ENCODE results near the gene CFAP54.
"Not testable (repeated sequence)": the region's sequence is repeated elsewhere in the genome, so short reads cannot be mapped to it uniquely, and the experiment has no call there.

Gene CFAP54

GRCh38 chr12:96516472-96517430 lies 27.4 kb downstream of the CFAP54 start:
- peak; percentile 81 for DNase-seq (ENCODE audit: low read depth)

- DNase-seq (ENCODE audit: low read depth) = no peak
Observed at GRCh38 chr12:96520767-96521166, 31.4 kb downstream of the CFAP54 start.

GRCh38 chr12:96521895-96522682 lies 32.7 kb downstream of the CFAP54 start:
- no peak for DNase-seq (ENCODE audit: low read depth)

GRCh38 chr12:96522690-96523089 lies 33.3 kb downstream of the CFAP54 start:
- no peak for DNase-seq (ENCODE audit: low read depth)

- DNase-seq (ENCODE audit: low read depth) = no peak
Observed at GRCh38 chr12:96526110-96526509, 36.7 kb downstream of the CFAP54 start.

GRCh38 chr12:96529912-96530311 lies 40.5 kb downstream of the CFAP54 start:
- no peak for DNase-seq (ENCODE audit: low read depth)

- peak; percentile 46 for DNase-seq (ENCODE audit: low read depth)
Observed at GRCh38 chr12:96534339-96534738, 45.0 kb downstream of the CFAP54 start.

- no peak for DNase-seq (ENCODE audit: low read depth)
Observed at GRCh38 chr12:96548384-96548783, 59.0 kb downstream of the CFAP54 start.

GRCh38 chr12:96549341-96549740 lies 60.0 kb downstream of the CFAP54 start:
- DNase-seq (ENCODE audit: low read depth) = no peak

GRCh38 chr12:96570579-96570978 lies 81.2 kb downstream of the CFAP54 start:
- no peak for DNase-seq (ENCODE audit: low read depth)

- peak; percentile 8 for DNase-seq (ENCODE audit: low read depth)
Observed at GRCh38 chr12:96571101-96571862, 81.9 kb downstream of the CFAP54 start.

GRCh38 chr12:96578526-96579125 lies 89.2 kb downstream of the CFAP54 start:
- peak; percentile 56 for DNase-seq (ENCODE audit: low read depth)

GRCh38 chr12:96585977-96586376 lies 96.6 kb downstream of the CFAP54 start:
- DNase-seq (ENCODE audit: low read depth) = no peak

- peak; percentile 34 for DNase-seq (ENCODE audit: low read depth)
Observed at GRCh38 chr12:96587691-96588090, 98.3 kb downstream of the CFAP54 start.

GRCh38 chr12:96590970-96591369 lies 101.6 kb downstream of the CFAP54 start:
- DNase-seq (ENCODE audit: low read depth) = no peak

GRCh38 chr12:96604374-96604773 lies 115.0 kb downstream of the CFAP54 start:
- DNase-seq (ENCODE audit: low read depth) = not testable (repeated sequence)

- DNase-seq (ENCODE audit: low read depth) = no peak
Observed at GRCh38 chr12:96605684-96606083, 116.3 kb downstream of the CFAP54 start.

- no peak for DNase-seq (ENCODE audit: low read depth)
Observed at GRCh38 chr12:96606134-96606533, 116.8 kb downstream of the CFAP54 start.

- no peak for DNase-seq (ENCODE audit: low read depth)
Observed at GRCh38 chr12:96606644-96607043, 117.3 kb downstream of the CFAP54 start.

- no peak for DNase-seq (ENCODE audit: low read depth)
Observed at GRCh38 chr12:96617178-96617577, 127.8 kb downstream of the CFAP54 start.

GRCh38 chr12:96623155-96623554 lies 133.8 kb downstream of the CFAP54 start:
- DNase-seq (ENCODE audit: low read depth) = no peak

Data from iris pigment epithelial cell (primary cell).